ENCODE results near the gene SFMBT2.

Gene SFMBT2

DNA sequence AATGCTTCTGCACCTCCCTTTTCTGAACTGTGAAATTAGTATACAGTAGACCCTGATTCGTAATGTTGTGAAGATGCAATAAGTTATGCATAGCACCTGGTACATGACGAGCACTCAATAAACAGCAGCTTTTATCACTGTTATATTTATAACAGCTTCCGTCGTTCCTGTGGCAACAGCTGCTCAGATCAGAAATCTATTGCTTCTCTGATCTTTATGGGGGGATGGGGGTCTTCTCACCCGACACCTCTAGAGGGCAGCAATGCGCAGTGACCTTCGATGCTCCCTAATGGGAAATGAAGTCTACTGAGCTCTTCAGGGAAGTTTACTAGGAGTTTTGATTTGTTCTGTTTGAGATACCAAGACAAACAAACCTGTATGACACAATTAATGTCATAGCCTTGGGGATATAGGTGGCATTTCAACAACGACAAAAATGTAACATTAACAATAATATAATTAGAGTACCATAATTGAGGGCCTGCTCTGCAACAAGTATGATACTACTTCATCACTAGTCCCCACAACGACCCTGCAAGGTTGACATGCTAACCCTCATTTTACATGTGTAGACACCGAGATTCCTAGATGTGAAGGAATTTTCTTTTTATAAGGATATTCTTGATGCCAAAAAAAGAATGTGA is 289.6 kb downstream of the SFMBT2 start:
- peak; percentile 59 for DNase-seq

DNA sequence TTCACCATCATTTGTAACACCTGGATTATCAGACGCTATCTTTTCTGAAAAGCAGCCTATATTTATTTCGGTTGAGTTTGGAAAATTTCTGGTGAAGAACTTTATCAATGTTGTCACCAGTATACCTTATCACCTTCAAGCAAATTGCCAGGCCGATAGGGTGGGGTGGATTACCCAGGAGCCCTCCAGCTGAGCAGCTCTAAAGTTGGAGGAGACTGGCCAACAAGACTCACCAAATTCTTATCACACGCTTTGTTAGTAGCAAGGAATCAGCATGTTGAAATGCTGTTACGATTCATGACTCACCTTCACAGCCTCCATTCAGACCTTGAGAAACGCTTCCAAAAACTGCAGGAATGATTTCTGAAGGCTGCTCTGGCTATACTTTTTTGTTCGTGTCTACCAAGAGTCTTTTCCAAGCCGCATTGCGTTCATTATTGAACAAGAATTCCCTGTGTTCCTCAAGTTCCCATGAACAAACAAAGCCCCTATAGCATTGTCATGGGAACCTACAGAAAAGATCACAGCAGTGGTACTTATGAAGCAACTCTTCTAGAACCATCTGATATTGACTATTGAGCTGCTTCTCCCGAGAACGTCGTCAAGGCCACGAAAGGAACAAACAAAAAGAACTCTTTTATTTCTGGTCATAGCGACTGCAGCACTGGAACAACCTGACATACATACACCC is 291.4 kb downstream of the SFMBT2 start:
- no peak for DNase-seq

DNA sequence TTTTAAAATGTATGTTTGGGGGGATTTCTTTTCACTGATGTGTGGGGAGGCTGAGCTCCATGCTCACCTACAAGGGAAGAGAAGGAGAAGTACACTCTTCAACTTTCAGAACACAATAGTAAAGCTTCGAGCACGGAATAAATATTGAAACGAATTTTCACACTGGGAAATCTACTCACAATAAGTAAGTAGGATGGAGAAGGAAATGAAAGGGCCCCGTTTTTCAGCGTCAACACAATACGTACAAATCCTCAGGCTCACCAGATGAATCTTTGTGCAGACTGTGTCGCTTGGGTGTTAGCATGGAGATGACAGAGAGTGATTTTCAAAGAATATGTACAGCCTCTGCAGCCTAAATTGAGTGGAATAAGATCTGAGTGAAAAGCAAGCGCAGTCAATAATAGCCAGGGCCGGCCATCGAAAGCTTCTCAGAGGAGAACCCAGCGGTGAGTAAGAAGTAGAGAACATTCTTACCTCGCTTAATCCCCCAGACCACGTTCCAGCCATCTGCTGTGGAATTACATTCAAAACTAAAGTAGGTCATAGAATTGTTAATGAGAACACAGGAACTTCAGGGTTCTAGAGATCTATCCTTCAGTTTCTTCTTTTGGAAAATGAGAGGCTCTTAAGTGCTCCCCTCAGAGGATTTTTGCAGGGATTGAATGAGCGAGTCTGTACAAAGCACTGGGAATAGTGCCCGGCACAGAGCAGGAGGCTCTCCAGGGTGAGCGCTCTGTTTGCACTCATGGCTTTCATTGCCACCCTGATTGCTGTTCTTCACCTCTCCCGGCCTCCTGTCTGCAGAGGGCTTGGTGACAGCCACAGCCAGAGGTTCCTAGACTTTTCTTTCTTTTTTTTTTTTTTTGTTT is 292.8 kb downstream of the SFMBT2 start:
- no peak for DNase-seq

DNA sequence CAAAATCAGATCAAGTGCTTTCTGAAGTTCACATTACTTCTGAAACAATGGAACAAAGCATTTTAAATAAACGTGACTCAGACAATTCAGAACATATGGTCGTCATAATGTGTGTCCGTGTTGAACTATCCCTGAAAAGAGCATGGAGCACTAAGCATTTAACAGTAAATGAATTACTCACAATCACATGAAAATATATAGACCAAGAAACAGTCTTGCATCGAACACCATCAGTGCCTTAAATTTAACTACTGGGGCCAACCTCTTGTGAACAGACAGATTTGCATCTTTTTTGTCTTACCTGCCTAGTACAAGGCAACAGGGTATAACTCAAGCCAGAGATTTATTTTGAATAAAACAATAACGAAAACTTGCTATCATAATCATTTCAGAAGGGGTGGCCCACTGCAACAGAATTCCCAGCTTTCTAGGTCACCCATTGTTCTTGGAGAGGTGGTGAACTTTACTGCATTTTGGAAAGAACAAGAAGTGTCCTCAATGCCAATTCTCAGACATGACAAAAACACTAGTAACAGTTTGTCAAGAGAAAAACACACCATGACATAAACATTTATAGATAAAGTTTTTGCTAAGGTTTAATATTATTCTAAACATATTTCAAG is 293.5 kb downstream of the SFMBT2 start:
- DNase-seq = no peak

DNA sequence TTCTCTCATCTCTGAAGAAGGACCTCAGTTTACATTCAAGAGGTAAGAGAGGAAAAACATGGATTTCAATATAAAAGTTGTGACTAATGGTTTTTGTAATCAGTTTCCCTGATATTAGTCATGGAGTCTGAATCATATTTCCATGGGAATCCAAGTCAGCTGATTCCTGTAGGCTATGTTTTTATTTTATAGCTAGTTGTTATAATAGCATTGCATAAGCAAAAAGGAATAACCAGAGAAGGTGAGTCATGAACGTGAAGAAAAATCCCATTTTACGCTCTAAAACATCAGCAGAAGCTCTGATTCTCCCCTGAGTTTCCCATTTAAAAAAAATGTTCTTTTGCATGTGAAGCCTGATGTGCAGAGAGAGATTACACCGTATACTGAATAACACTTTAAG is 299.3 kb downstream of the SFMBT2 start:
- no peak for DNase-seq

DNA sequence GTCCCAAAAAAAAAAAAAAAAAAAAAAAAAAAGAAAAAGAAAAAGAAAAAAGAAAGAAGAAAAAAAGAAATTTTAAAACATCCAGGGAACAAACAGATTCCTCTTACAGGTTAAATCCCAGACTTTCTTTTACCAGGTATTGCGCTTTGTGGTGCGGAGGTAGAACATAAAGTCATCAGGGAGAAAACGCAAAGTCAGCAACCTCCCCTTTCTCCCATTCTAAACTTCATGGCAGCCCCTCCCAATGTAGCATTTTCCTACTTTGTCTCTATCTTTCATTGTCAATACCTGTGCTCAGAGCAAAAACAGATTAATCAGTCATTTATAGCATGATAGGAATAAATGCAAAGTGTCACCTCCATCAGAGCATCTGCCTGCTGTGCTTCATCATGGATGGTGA is 299.7 kb downstream of the SFMBT2 start:
- DNase-seq = no peak
